Measurements from ENCODE around the gene AKAP1.
"Not testable (repeated sequence)": the region's sequence is repeated elsewhere in the genome, so short reads cannot be mapped to it uniquely, and the experiment has no call there.

DNA sequence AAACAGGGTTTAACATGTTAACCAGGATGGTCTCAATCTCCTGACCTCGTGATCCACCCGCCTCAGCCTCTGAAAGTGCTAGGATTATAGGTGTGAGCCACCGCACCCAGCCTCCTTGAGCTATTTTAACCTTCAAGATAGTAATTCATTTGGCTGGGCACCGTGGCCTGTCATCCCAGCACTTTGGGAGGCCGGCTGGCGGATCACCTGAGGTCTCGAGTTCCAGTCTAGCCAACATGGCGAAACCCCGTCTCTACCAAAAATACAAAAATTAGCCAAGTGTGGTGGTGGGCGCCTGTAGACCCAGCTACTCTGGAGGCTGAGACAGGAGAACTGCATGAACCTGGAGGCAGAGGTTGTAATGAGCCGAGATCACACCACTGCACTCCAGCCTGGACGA lies 17.6 kb downstream of the AKAP1 start:
- not testable (repeated sequence) for TF ChIP-seq CTCF, POLR2A, EP300, POLR2AphosphoS5 (IDR thresholded peaks at IDR 0.05)

Measured in gastroesophageal sphincter (tissue), 3 donors.